Left lung (tissue), 10 donors: Measurements from ENCODE around the gene SLK. TPM values are rescaled to one million over a fixed set of nuclear protein-coding genes. Genes with fewer than 3 reads are reported as not detected.

Experiments
- ATAC-seq: fragments of 200-7000 bp; cut with Tn5 transposase; one replicate; pipeline ENCODE4 v1.9.1; 2020; ENCODE audit warnings: moderate library complexity
- DNase-seq, 4 donors: peaks; one replicate each; pipeline ENCODE4 v3.0.0-alpha.2; 2013 to 2020
- H3K27ac ChIP-seq, 2 donors: fragments of 200-600 bp; sonication (generic) in 1 of 2; one replicate each; pipeline versions ENCODE4 v1.5.0 to v1.8.0; 2020 to 2021
- H3K27me3 ChIP-seq, 2 donors: fragments of 200-600 bp; sonication (generic) in 1 of 2; one replicate each; pipeline versions ENCODE4 v1.5.0 to v1.8.0; 2020 to 2021
- H3K36me3 ChIP-seq, 2 donors: fragments of 200-600 bp; sonication (generic) in 1 of 2; one replicate each; pipeline versions ENCODE4 v1.5.0 to v1.8.0; 2020 to 2021
- H3K4me1 ChIP-seq, 2 donors: fragments of 200-600 bp; one replicate each; pipeline ENCODE4 v1.8.0; 2021
- H3K4me3 ChIP-seq, 2 donors: fragments of 200-600 bp; sonication (generic) in 1 of 2; one replicate each; pipeline versions ENCODE4 v1.5.0 to v1.8.0; 2020 to 2021; ENCODE audit warnings: mild to moderate bottlenecking in 1 of 2
- H3K9me3 ChIP-seq, 2 donors: fragments of 200-600 bp; sonication (generic) in 1 of 2; one replicate each; pipeline versions ENCODE4 v1.5.0 to v1.8.0; 2020 to 2021
- intact Hi-C, 2 donors: fragments of 100-400 bp; cut with DNase I; formaldehyde crosslinking; loops; one replicate each; pipeline versions ENCODE4 v1.11.2 to v1.14.2; 2022
- polyA plus RNA-seq, 6 donors: library from polyadenylated mRNA; unstranded; fragments of 120-200 nt; gene quantifications; one replicate each; pipeline ENCODE4 v1.2.1, GENCODE V29; 2013; ENCODE audit not compliant: insufficient read length in 6 of 6
- total RNA-seq, 2 donors: library from RNA; stranded (reverse); fragmentation: NEBNext Ultra II Directional; extraction: Animal tissue kit (Norgen Biotek cat#: 25700); gene quantifications; one replicate each; pipeline ENCODE4 v1.2.1, GENCODE V29; 2021
- TF ChIP-seq, protein P1 (sequence below), 2 donors: fragments of 200-600 bp; sonication (generic) in 1 of 2; IDR thresholded peaks; one replicate each; pipeline versions ENCODE4 v1.5.0 to v1.8.0; 2021; ENCODE audit warnings: antibody characterized with exemption in 2 of 2
- donor health status: DM: no; HTN: yes; CAD: no.
- donor health status: DM: no; HTN: no; CAD: no.

SLK gene
- total and polyA plus RNA-seq, 8 donors: 52.1 to 68.1 (median 63.2) TPM

DNA sequence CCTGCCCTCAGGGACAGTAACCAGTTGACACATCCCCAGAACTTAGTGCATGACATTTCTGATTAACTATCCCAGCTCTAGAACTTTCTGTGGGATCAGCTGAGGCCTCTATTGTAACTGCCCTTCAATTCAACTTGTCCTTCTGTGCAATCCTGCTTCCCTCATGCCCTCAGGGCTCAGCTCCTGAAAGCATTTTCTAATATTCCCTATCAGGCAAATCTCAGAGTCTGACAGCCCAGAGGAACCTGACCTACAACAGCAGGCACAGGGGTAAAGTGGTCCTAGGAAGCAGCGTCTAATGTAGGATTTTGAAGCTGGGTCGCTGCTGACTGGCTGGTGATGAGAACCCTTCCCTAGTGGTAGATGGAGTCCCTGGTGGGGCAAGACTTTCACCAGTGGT is 35.3 kb upstream of the SLK start:
- intact Hi-C loops: no loop called here
- H3K9me3 ChIP-seq: no peaks in the 10 kb centered on the region

DNA sequence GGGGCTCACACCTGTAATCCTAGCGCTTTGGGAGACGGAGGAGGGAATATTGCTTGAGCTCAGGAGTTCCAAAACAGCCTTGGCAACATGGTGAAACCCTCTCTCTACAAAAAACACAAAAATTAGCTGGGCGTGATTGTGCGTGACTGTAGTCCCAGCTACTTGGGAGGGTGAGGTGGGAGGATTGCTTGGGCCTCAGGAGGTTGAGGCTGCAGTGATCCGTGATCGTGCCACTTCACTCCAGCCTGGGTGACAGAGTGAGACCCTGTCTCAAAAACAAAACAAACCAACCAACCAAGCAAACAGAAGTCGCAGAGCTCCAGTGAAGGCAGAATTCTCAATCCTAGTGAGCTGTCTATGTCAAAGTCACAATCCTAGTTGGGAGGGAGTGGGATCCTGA is 34.7 kb upstream of the SLK start:
- H3K4me3 ChIP-seq: no peak overlapping the region
- no peaks in the 10 kb centered on the region for H3K9me3 ChIP-seq
- H3K4me1 ChIP-seq: no peaks in the 10 kb centered on the region
- no peaks in the 10 kb centered on the region for H3K27me3 ChIP-seq
- no peak for DNase-seq
- no peak overlapping the region for H3K27ac ChIP-seq
- H3K36me3 ChIP-seq: no peaks in the 10 kb centered on the region
- no peak for ATAC-seq
- intact Hi-C loops: no loop called here
- TF ChIP-seq, protein P1, sequence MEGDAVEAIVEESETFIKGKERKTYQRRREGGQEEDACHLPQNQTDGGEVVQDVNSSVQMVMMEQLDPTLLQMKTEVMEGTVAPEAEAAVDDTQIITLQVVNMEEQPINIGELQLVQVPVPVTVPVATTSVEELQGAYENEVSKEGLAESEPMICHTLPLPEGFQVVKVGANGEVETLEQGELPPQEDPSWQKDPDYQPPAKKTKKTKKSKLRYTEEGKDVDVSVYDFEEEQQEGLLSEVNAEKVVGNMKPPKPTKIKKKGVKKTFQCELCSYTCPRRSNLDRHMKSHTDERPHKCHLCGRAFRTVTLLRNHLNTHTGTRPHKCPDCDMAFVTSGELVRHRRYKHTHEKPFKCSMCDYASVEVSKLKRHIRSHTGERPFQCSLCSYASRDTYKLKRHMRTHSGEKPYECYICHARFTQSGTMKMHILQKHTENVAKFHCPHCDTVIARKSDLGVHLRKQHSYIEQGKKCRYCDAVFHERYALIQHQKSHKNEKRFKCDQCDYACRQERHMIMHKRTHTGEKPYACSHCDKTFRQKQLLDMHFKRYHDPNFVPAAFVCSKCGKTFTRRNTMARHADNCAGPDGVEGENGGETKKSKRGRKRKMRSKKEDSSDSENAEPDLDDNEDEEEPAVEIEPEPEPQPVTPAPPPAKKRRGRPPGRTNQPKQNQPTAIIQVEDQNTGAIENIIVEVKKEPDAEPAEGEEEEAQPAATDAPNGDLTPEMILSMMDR (IDR thresholded peaks at IDR 0.05): no peak

More for the DNA sequence above, 35.3 kb upstream of the SLK start:
- Histone ChIP-seq H3K4me3 (no peak overlapping the region), H3K27ac (no peak overlapping the region), H3K4me1 (no peaks in the 10 kb centered on the region), H3K27me3 (no peaks in the 10 kb centered on the region), H3K36me3 (no peaks in the 10 kb centered on the region)
- no peak for DNase-seq
- TF ChIP-seq, protein P1 (IDR thresholded peaks at IDR 0.05): no peak
- no peak for ATAC-seq

DNA sequence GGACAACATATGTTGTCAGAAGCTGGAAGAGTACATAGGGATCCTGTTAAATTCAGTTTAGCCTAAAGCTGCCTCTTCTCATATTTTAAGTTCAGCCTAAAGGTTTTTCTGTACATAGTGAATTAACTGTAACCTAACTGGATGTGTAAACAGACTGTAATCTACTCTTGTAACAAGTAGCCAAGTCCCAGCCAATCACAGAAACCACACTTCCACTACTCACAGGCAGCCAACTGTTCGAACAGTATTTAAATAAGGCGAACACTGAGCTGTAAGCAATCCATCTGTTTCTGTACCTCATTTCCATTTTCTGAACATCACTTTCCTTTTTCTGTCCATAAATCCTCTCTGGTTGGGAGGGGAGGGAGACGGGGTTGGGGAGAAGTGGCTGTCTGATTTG is 34.0 kb upstream of the SLK start:
- intact Hi-C loops: no loop called here
- no peaks in the 10 kb centered on the region for H3K4me1 ChIP-seq
- no peaks in the 10 kb centered on the region for H3K27me3 ChIP-seq
- H3K36me3 ChIP-seq: no peaks in the 10 kb centered on the region
- H3K4me3 ChIP-seq: no peak overlapping the region
- ATAC-seq (peak; percentile 87), DNase-seq (no peak)
- no peak overlapping the region for H3K27ac ChIP-seq
- H3K9me3 ChIP-seq: no peaks in the 10 kb centered on the region
- TF ChIP-seq, protein P1 (IDR thresholded peaks at IDR 0.05): no peak

DNA sequence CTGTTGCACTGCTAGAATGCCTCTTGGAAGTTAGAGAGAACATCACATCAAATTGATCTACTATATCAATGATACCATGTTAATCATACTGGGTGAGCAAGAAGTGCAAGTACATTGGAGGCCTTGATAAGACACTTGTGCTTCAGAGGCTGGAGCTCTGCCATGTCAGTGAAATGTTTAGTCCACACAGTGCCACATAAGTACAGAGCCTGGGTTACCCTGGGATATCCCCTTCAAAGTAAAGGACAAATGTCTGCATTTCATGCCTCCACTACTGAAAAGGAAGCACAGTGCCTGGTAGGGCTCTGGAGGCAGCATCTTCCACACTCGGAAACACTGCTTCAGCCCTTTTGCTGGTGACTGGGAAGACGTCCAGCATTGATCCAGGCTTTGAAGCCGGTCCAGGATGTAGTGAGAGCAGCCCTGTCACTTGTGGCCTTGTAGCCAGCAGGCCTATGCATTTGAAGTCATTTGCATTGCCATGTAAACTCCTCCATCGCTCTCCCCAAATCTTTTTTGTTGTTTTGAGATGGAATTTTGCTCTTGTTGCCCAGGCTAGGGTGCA is 33.3 kb upstream of the SLK start:
- Histone ChIP-seq H3K9me3 (no peaks in the 10 kb centered on the region), H3K4me3 (no peak overlapping the region), H3K27ac (no peak overlapping the region), H3K4me1 (no peaks in the 10 kb centered on the region), H3K27me3 (no peaks in the 10 kb centered on the region), H3K36me3 (no peaks in the 10 kb centered on the region)
- peak; percentile 57 for ATAC-seq
- TF ChIP-seq, protein P1 (IDR thresholded peaks at IDR 0.05): no peak
- peak in 1 of 4 donors; percentile 52 for DNase-seq
- intact Hi-C loops: no loop called here

DNA sequence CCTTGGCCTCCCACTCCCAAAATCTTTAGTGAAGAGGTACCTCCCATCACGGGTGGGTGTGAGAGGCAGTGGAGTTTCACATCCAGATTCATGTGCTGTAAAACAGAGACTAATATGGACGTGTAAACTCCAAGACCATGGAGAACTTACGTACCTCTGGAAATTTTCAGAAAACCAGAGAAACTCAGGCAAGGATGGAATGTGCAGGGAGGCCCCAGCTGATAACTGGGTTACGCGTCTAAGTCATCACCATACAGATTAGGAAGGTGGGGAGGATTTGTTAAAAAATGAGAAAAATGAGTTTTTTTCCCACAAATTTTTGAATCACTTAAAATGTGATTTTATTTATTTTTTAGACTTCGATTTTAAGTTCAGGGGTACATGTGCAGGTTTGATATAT is 32.6 kb upstream of the SLK start:
- Histone ChIP-seq H3K36me3 (no peaks in the 10 kb centered on the region), H3K4me3 (no peak overlapping the region), H3K27me3 (no peaks in the 10 kb centered on the region), H3K4me1 (no peaks in the 10 kb centered on the region), H3K9me3 (no peaks in the 10 kb centered on the region), H3K27ac (no peak overlapping the region)
- intact Hi-C loops: no loop called here
- TF ChIP-seq, protein P1 (IDR thresholded peaks at IDR 0.05): no peak
- DNase-seq (no peak), ATAC-seq (no peak)
